GDM1 (cell line): Measurements from ENCODE around the gene WNT4.

Experiments
- DNase-seq: peaks from one replicate; lab custom pipeline; 2025; lab: John Stamatoyannopoulos, UW

WNT4 gene

GRCh38 chr1:22143065-22144033, at the start of gene WNT4:
WNT4 (minus strand) TSS chr1:22143097; CDS start chr1:22142922, 175 bp downstream.
- no peak for DNase-seq

- no peak for DNase-seq
Observed at GRCh38 chr1:22190731-22191130, 47.8 kb upstream of the WNT4 start.

- no peak for DNase-seq
Observed at GRCh38 chr1:22190251-22190650, 47.4 kb upstream of the WNT4 start.

- no peak for DNase-seq
Observed at GRCh38 chr1:22189619-22190018, 46.7 kb upstream of the WNT4 start.

GRCh38 chr1:22188914-22189313, 46.0 kb upstream of the WNT4 start:
- no peak for DNase-seq

- DNase-seq, result no peak
Observed at GRCh38 chr1:22188436-22188835, 45.5 kb upstream of the WNT4 start.

GRCh38 chr1:22186311-22186710, 43.4 kb upstream of the WNT4 start:
- no peak for DNase-seq

GRCh38 chr1:22184892-22185612, 42.2 kb upstream of the WNT4 start:
- DNase-seq, result no peak

- no peak for DNase-seq
Observed at GRCh38 chr1:22184454-22184853, 41.6 kb upstream of the WNT4 start.

- DNase-seq, result no peak
Observed at GRCh38 chr1:22182715-22183114, 39.8 kb upstream of the WNT4 start.

- DNase-seq, result no peak
Observed at GRCh38 chr1:22179197-22179803, 36.4 kb upstream of the WNT4 start.

GRCh38 chr1:22177354-22178003, 34.6 kb upstream of the WNT4 start:
- DNase-seq, result no peak

GRCh38 chr1:22176258-22176657, 33.4 kb upstream of the WNT4 start:
- no peak for DNase-seq

- no peak for DNase-seq
Observed at GRCh38 chr1:22174446-22175220, 31.7 kb upstream of the WNT4 start.

- DNase-seq, result no peak
Observed at GRCh38 chr1:22171951-22172715, 29.2 kb upstream of the WNT4 start.

- no peak for DNase-seq
Observed at GRCh38 chr1:22169816-22170215, 26.9 kb upstream of the WNT4 start.

- no peak for DNase-seq
Observed at GRCh38 chr1:22168412-22168973, 25.6 kb upstream of the WNT4 start.

- no peak for DNase-seq
Observed at GRCh38 chr1:22166439-22166838, 23.5 kb upstream of the WNT4 start.

- no peak for DNase-seq
Observed at GRCh38 chr1:22164841-22165808, 22.2 kb upstream of the WNT4 start.
